ENCODE measurements around the gene LYZL6.

DNA sequence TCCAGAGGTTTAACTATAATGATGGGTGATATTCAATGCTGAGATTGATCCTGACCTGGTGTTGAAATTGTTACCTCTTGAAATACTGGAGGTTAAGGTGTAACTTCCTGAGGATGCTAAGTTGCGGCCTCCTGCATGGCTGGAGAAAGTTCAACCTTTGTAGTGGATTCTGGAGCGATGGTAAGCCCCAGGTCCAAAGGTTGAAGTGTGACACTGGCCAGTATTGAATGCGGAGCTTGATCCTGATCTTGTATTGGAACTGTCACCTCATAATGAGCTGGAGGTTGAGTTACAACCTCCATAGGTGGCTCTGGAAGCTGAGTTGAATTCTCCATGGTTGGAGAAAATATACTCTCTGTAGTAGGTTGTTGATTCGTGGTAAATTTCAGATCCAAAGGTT lies 29.9 kb downstream of the LYZL6 start:
- no peak for TF ChIP-seq EZH2phosphoT487 (IDR thresholded peaks at IDR 0.05; ENCODE audit: borderline replicate concordance, low read length)
- TF ChIP-seq, protein P1, sequence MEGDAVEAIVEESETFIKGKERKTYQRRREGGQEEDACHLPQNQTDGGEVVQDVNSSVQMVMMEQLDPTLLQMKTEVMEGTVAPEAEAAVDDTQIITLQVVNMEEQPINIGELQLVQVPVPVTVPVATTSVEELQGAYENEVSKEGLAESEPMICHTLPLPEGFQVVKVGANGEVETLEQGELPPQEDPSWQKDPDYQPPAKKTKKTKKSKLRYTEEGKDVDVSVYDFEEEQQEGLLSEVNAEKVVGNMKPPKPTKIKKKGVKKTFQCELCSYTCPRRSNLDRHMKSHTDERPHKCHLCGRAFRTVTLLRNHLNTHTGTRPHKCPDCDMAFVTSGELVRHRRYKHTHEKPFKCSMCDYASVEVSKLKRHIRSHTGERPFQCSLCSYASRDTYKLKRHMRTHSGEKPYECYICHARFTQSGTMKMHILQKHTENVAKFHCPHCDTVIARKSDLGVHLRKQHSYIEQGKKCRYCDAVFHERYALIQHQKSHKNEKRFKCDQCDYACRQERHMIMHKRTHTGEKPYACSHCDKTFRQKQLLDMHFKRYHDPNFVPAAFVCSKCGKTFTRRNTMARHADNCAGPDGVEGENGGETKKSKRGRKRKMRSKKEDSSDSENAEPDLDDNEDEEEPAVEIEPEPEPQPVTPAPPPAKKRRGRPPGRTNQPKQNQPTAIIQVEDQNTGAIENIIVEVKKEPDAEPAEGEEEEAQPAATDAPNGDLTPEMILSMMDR (IDR thresholded peaks at IDR 0.05; ENCODE audit: low read depth, low read length, poor library complexity, severe bottlenecking): no peak

All from DOHH2 (cell line).